ENCODE results near the gene CAMTA1.

The CAMTA1 gene

GRCh38 chr1:6947952-6948351, 162.7 kb downstream of the CAMTA1 start:
- TF ChIP-seq CTCF (IDR thresholded peaks at IDR 0.05; ENCODE audit: low read depth, low read length, missing control alignments) = no peak
- no peak for DNase-seq (ENCODE audit: low read depth)
- H3K4me3 ChIP-seq (ENCODE audit: low read depth, low read length) = no peak overlapping the region

- H3K4me3 ChIP-seq (ENCODE audit: low read depth, low read length) = no peak overlapping the region
- TF ChIP-seq CTCF (IDR thresholded peaks at IDR 0.05; ENCODE audit: low read depth, low read length, missing control alignments) = no peak
- DNase-seq (ENCODE audit: low read depth) = no peak
Measured at GRCh38 chr1:6948416-6948815, 163.2 kb downstream of the CAMTA1 start.

GRCh38 chr1:6948861-6949260, 163.6 kb downstream of the CAMTA1 start:
- DNase-seq (ENCODE audit: low read depth) = no peak
- no peak overlapping the region for H3K4me3 ChIP-seq (ENCODE audit: low read depth, low read length)
- no peak for TF ChIP-seq CTCF (IDR thresholded peaks at IDR 0.05; ENCODE audit: low read depth, low read length, missing control alignments)

GRCh38 chr1:6950001-6950765, 164.9 kb downstream of the CAMTA1 start:
- no peak overlapping the region for H3K4me3 ChIP-seq (ENCODE audit: low read depth, low read length)
- no peak for TF ChIP-seq CTCF (IDR thresholded peaks at IDR 0.05; ENCODE audit: low read depth, low read length, missing control alignments)
- DNase-seq (ENCODE audit: low read depth) = no peak

- TF ChIP-seq CTCF (IDR thresholded peaks at IDR 0.05; ENCODE audit: low read depth, low read length, missing control alignments) = no peak
- no peak for DNase-seq (ENCODE audit: low read depth)
- H3K4me3 ChIP-seq (ENCODE audit: low read depth, low read length) = no peak overlapping the region
Measured at GRCh38 chr1:6951536-6951935, 166.3 kb downstream of the CAMTA1 start.

GRCh38 chr1:6953216-6953615, 168.0 kb downstream of the CAMTA1 start:
- DNase-seq (ENCODE audit: low read depth) = no peak
- no peak overlapping the region for H3K4me3 ChIP-seq (ENCODE audit: low read depth, low read length)
- no peak for TF ChIP-seq CTCF (IDR thresholded peaks at IDR 0.05; ENCODE audit: low read depth, low read length, missing control alignments)

- TF ChIP-seq CTCF (IDR thresholded peaks at IDR 0.05; ENCODE audit: low read depth, low read length, missing control alignments) = no peak
- no peak for DNase-seq (ENCODE audit: low read depth)
- no peak overlapping the region for H3K4me3 ChIP-seq (ENCODE audit: low read depth, low read length)
Measured at GRCh38 chr1:6953907-6954364, 168.7 kb downstream of the CAMTA1 start.

Data from GM12864 (cell line).